BE2C (cell line): Measurements from ENCODE around the gene MBOAT1.

Source experiments
- DNase-seq: peaks from one replicate; pipeline ENCODE4 v3.0.0-alpha.2; 2020
- H3K27me3 ChIP-seq: fragments of 250-450 bp; sonication (Bioruptor Pico); 2 replicates; pipeline ENCODE4 v1.5.1; 2020; ENCODE audit warnings: mild to moderate bottlenecking
- H3K36me3 ChIP-seq: fragments of 250-450 bp; sonication (Bioruptor Pico); 2 replicates; pipeline ENCODE4 v1.5.1; 2020; ENCODE audit warnings: mild to moderate bottlenecking
- H3K4me1 ChIP-seq: fragments of 250-450 bp; sonication (Bioruptor Pico); 2 replicates; pipeline ENCODE4 v1.5.1; 2020
- H3K4me3 ChIP-seq: 2 replicates; pipeline ENCODE4 v1.5.1; 2011; ENCODE audit warnings: low read depth, low read length
- H3K9me3 ChIP-seq: fragments of 250-450 bp; sonication (Bioruptor Pico); 2 replicates; pipeline ENCODE4 v1.5.1; 2020
- TF ChIP-seq, protein P1 (sequence below): IDR thresholded peaks from 2 replicates; pipeline ENCODE4 v1.5.1; 2012; ENCODE audit warnings: mild to moderate bottlenecking, low read depth, low read length

The MBOAT1 gene

DNA sequence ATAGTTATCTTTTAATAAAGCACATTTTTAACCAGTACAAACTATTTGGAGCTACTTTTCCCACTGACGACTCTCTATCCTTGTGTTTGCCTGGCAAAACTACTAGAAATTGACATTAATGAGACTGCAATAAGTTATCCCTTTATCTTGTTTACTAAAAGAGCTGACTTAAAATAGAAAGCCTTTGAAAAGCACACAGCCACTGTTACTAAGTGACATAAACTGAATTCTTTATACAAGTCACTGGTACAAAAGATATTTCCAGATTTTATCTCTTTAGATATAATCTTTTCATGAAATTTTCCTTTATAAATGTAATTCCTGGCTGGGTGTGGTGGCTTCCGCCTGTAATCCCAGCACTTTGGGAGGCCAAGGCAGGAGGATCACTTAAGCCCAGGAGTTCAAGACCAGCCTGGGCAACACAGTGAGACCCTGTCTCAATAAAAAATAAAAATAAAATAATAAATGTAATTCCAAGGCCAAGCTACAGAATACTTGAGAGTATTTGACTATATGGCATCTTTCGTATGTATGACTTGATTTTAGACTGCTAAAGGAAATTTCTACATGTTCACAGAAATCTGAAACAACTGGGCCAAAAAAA lies 9.5 kb downstream of the MBOAT1 start:
- no peak for DNase-seq
- H3K4me3 ChIP-seq, result no peak overlapping the region
- no peaks in the 10 kb centered on the region for H3K9me3 ChIP-seq
- H3K4me1 ChIP-seq, result no peaks in the 10 kb centered on the region
- TF ChIP-seq, protein P1, sequence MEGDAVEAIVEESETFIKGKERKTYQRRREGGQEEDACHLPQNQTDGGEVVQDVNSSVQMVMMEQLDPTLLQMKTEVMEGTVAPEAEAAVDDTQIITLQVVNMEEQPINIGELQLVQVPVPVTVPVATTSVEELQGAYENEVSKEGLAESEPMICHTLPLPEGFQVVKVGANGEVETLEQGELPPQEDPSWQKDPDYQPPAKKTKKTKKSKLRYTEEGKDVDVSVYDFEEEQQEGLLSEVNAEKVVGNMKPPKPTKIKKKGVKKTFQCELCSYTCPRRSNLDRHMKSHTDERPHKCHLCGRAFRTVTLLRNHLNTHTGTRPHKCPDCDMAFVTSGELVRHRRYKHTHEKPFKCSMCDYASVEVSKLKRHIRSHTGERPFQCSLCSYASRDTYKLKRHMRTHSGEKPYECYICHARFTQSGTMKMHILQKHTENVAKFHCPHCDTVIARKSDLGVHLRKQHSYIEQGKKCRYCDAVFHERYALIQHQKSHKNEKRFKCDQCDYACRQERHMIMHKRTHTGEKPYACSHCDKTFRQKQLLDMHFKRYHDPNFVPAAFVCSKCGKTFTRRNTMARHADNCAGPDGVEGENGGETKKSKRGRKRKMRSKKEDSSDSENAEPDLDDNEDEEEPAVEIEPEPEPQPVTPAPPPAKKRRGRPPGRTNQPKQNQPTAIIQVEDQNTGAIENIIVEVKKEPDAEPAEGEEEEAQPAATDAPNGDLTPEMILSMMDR, result no peak
- H3K36me3 ChIP-seq, result no peaks in the 10 kb centered on the region
- H3K27me3 ChIP-seq, result peaks cover 5% of the 10 kb centered on the region; the same call in 1 of the 2 replicates

GRCh38 chr6:20202324-20202658 lies 10.0 kb downstream of the MBOAT1 start:
- H3K9me3 ChIP-seq, result no peaks in the 10 kb centered on the region
- no peak overlapping the region for H3K4me3 ChIP-seq
- H3K36me3 ChIP-seq, result no peaks in the 10 kb centered on the region
- H3K27me3 ChIP-seq, result peaks cover 5% of the 10 kb centered on the region; the same call in 1 of the 2 replicates
- H3K4me1 ChIP-seq, result no peaks in the 10 kb centered on the region
- DNase-seq, result no peak
- TF ChIP-seq, protein P1, result no peak

GRCh38 chr6:20200761-20201630 lies 11.3 kb downstream of the MBOAT1 start:
- TF ChIP-seq, protein P1, result no peak

GRCh38 chr6:20198775-20199174 lies 13.5 kb downstream of the MBOAT1 start:
- Histone ChIP-seq H3K27me3 (peaks cover 7% of the 10 kb centered on the region; the same call in 1 of the 2 replicates), H3K4me1 (no peaks in the 10 kb centered on the region), H3K36me3 (no peaks in the 10 kb centered on the region), H3K9me3 (no peaks in the 10 kb centered on the region), H3K4me3 (no peak overlapping the region)
- TF ChIP-seq, protein P1, result no peak
- DNase-seq, result no peak

More at GRCh38 chr6:20200761-20201630, 11.3 kb downstream of the MBOAT1 start:
- Histone ChIP-seq H3K4me1 (no peaks in the 10 kb centered on the region), H3K4me3 (no peak overlapping the region), H3K9me3 (no peaks in the 10 kb centered on the region), H3K36me3 (no peaks in the 10 kb centered on the region), H3K27me3 (peaks cover 7% of the 10 kb centered on the region; the same call in 1 of the 2 replicates)
- no peak for DNase-seq

GRCh38 chr6:20198156-20198774 lies 14.0 kb downstream of the MBOAT1 start:
- Histone ChIP-seq H3K9me3 (no peaks in the 10 kb centered on the region), H3K36me3 (no peaks in the 10 kb centered on the region), H3K4me1 (no peaks in the 10 kb centered on the region), H3K27me3 (peaks cover 7% of the 10 kb centered on the region; the same call in 1 of the 2 replicates), H3K4me3 (no peak overlapping the region)
- no peak for DNase-seq
- TF ChIP-seq, protein P1, result no peak
